ENCODE results near the gene C6orf15. TPM values are rescaled to one million over a fixed set of nuclear protein-coding genes. Genes with fewer than 3 reads are reported as not detected.

The C6orf15 gene
- total and polyA plus RNA-seq, 5 donors, result not detected

GRCh38 chr6:31145386-31145785, 33.0 kb upstream of the C6orf15 start:
- DNase-seq (no peak), ATAC-seq (no peak)
- H3K4me3 ChIP-seq (ENCODE audit: low read length), result no peak overlapping the region
- H3K27ac ChIP-seq (ENCODE audit: low read length), result no peak overlapping the region
- H3K27me3 ChIP-seq (ENCODE audit: control insufficient read depth, insufficient read depth), result no peaks in the 10 kb centered on the region
- intact Hi-C loops (cut with DNase I), result no loop called here
- H3K4me1 ChIP-seq (ENCODE audit: control insufficient read depth, insufficient read depth, low read length), result peaks cover 2% of the 10 kb centered on the region
- H3K9me3 ChIP-seq (ENCODE audit: control insufficient read depth, low read length), result no peaks in the 10 kb centered on the region
- 95% methylated on average over 10 of the region's 10 CpGs for WGBS

DNA sequence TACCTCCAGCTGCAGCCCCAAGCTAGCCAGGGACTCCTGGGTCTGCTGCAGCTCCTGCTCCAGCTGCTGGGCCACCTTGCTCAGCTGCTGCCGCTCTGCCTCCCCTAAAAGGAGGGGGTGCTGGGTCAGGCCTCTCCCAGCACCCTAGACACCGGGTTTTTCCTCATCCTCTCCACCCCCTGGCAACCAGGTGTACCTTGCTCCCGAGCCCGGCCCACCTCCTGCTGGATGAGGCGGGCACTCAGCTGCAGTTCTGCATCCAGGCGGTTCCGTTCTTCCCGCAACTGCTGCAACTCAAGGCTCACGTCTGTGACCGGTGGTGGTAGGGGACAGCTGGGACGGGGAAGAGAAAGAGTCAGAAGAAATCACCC, 32.6 kb upstream of the C6orf15 start:
- Histone ChIP-seq H3K4me3 (ENCODE audit: low read length) (no peak overlapping the region), H3K9me3 (ENCODE audit: control insufficient read depth, low read length) (no peaks in the 10 kb centered on the region), H3K4me1 (ENCODE audit: control insufficient read depth, insufficient read depth, low read length) (peaks cover 2% of the 10 kb centered on the region), H3K27ac (ENCODE audit: low read length) (no peak overlapping the region), H3K27me3 (ENCODE audit: control insufficient read depth, insufficient read depth) (no peaks in the 10 kb centered on the region)
- ATAC-seq (no peak), DNase-seq (no peak)
- intact Hi-C loops (cut with DNase I), result loop anchor here in 1 of 4 donors (5.0 kb wide), 1 partner anchor 222 kb away; no protein-coding TSS in a partner anchor
- 78% methylated on average over 11 of the region's 11 CpGs for WGBS

GRCh38 chr6:31144296-31144969, 32.1 kb upstream of the C6orf15 start:
- no peak overlapping the region for H3K4me3 ChIP-seq (ENCODE audit: low read length)
- ATAC-seq (no peak), DNase-seq (no peak)
- H3K27ac ChIP-seq (ENCODE audit: low read length), result no peak overlapping the region
- intact Hi-C loops (cut with DNase I), result loop anchor here in 1 of 4 donors (5.0 kb wide), 1 partner anchor 223 kb away; no protein-coding TSS in a partner anchor
- H3K4me1 ChIP-seq (ENCODE audit: control insufficient read depth, insufficient read depth, low read length), result peaks cover 6% of the 10 kb centered on the region
- no peaks in the 10 kb centered on the region for H3K27me3 ChIP-seq (ENCODE audit: control insufficient read depth, insufficient read depth)
- no peaks in the 10 kb centered on the region for H3K9me3 ChIP-seq (ENCODE audit: control insufficient read depth, low read length)
- 82% methylated on average over 18 of the region's 18 CpGs for WGBS

DNA sequence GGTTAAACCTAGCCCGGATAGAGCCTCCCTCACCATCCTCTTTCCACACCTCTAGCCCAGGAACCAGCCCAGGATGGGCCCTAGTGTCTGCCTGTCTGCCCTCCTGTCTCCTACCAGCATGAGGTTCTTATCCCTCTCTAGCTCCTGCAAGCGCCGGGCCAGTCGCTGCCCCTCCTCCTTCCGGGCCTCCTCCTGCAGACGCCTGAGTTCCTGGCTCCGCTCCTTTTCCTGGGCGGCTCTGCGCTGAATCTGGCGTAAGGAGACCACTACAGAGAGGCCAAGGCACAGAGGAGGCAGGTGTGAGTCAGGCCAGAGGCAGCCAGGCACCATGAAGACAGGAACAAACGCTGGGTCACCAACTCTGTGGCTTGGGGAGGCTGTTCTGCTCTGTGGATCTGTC, 30.8 kb upstream of the C6orf15 start:
- peak overlapping the region; percentile 65 for H3K27ac ChIP-seq (ENCODE audit: low read length)
- peaks cover 8% of the 10 kb centered on the region for H3K4me1 ChIP-seq (ENCODE audit: control insufficient read depth, insufficient read depth, low read length)
- WGBS, result 36% methylated on average over 11 of the region's 11 CpGs
- DNase-seq, result peak; percentile 83 to 89 (median 86)
- intact Hi-C loops (cut with DNase I), result loop anchor here in 1 of 4 donors (5.0 kb wide), 1 partner anchor 224 kb away; no protein-coding TSS in a partner anchor
- no peaks in the 10 kb centered on the region for H3K27me3 ChIP-seq (ENCODE audit: control insufficient read depth, insufficient read depth)
- H3K9me3 ChIP-seq (ENCODE audit: control insufficient read depth, low read length), result no peaks in the 10 kb centered on the region
- ATAC-seq, result peak; percentile 78 to 93
- no peak overlapping the region for H3K4me3 ChIP-seq (ENCODE audit: low read length)

DNA sequence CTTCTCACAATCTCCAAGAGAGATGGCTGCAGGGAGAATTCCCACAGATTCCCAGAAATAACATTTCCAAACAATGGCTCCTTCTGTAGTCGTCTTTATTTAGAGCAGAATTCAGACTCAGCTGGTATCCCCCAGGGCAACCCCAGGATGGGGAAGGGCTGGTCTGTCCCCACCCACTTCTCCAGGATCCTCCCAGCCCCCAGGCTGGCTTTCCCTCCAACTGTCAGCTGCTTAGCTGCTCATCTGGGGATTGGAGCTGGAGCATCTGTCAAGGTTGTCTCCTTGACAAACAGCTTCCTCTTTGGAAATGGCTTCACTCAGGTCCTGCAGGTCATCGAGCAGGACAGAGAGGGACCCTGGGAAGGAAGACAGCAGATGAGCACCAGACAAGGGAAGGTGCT, 30.0 kb upstream of the C6orf15 start:
- peak overlapping the region; percentile 45 for H3K27ac ChIP-seq (ENCODE audit: low read length)
- ATAC-seq (peak; percentile 7 to 60), DNase-seq (peak in 1 of 3 donors; percentile 53)
- WGBS, result 44% methylated on average over 2 of the region's 2 CpGs
- intact Hi-C loops (cut with DNase I), result loop anchor here in 1 of 4 donors (5.0 kb wide), 1 partner anchor 225 kb away; no protein-coding TSS in a partner anchor
- H3K9me3 ChIP-seq (ENCODE audit: control insufficient read depth, low read length), result no peaks in the 10 kb centered on the region
- no peak overlapping the region for H3K4me3 ChIP-seq (ENCODE audit: low read length)
- no peaks in the 10 kb centered on the region for H3K27me3 ChIP-seq (ENCODE audit: control insufficient read depth, insufficient read depth)
- peaks cover 8% of the 10 kb centered on the region for H3K4me1 ChIP-seq (ENCODE audit: control insufficient read depth, insufficient read depth, low read length)

- intact Hi-C loops (cut with DNase I), result loop anchor here in 1 of 4 donors (5.0 kb wide), 1 partner anchor 227 kb away; no protein-coding TSS in a partner anchor
- peaks cover 8% of the 10 kb centered on the region for H3K4me1 ChIP-seq (ENCODE audit: control insufficient read depth, insufficient read depth, low read length)
Measured at GRCh38 chr6:31140643-31141042, 28.3 kb upstream of the C6orf15 start.

GRCh38 chr6:31139599-31139998, 27.2 kb upstream of the C6orf15 start:
- peaks cover 8% of the 10 kb centered on the region for H3K4me1 ChIP-seq (ENCODE audit: control insufficient read depth, insufficient read depth, low read length)
- 9% methylated on average over 4 of the region's 4 CpGs for WGBS
- no peak overlapping the region for H3K27ac ChIP-seq (ENCODE audit: low read length)
- no peaks in the 10 kb centered on the region for H3K9me3 ChIP-seq (ENCODE audit: control insufficient read depth, low read length)
- H3K4me3 ChIP-seq (ENCODE audit: low read length), result no peak overlapping the region
- DNase-seq (no peak), ATAC-seq (no peak)
- H3K27me3 ChIP-seq (ENCODE audit: control insufficient read depth, insufficient read depth), result no peaks in the 10 kb centered on the region
- intact Hi-C loops (cut with DNase I), result loop anchor here (2.0 to 10.0 kb wide), 5 partner anchors 51 to 235 kb away; no protein-coding TSS in a partner anchor

More at GRCh38 chr6:31140643-31141042, 28.3 kb upstream of the C6orf15 start:
- Histone ChIP-seq H3K27me3 (ENCODE audit: control insufficient read depth, insufficient read depth) (no peaks in the 10 kb centered on the region), H3K9me3 (ENCODE audit: control insufficient read depth, low read length) (no peaks in the 10 kb centered on the region), H3K4me3 (ENCODE audit: low read length) (no peak overlapping the region), H3K27ac (ENCODE audit: low read length) (no peak overlapping the region)
- DNase-seq (no peak), ATAC-seq (no peak)
- 83% methylated on average over 15 of the region's 15 CpGs for WGBS

GRCh38 chr6:31138982-31139381, 26.6 kb upstream of the C6orf15 start, which contains the start of gene PSORS1C2:
Gene PSORS1C2 (minus strand): TSS chr6:31139066. CDS start chr6:31139026, 40 bp downstream.
- ATAC-seq (no peak), DNase-seq (no peak)
- peaks cover 8% of the 10 kb centered on the region for H3K4me1 ChIP-seq (ENCODE audit: control insufficient read depth, insufficient read depth, low read length)
- no peak within 1 kb of the TSS for H3K27ac ChIP-seq (ENCODE audit: low read length)
- WGBS, result 78% methylated on average over 4 of the region's 4 CpGs
- H3K4me3 ChIP-seq (ENCODE audit: low read length), result no peak within 1 kb of the TSS
- intact Hi-C loops (cut with DNase I), result loop anchor here (2.0 to 10.0 kb wide), 5 partner anchors 52 to 236 kb away; no protein-coding TSS in a partner anchor
- H3K9me3 ChIP-seq (ENCODE audit: control insufficient read depth, low read length), result no peaks in the 10 kb centered on the region
- H3K27me3 ChIP-seq (ENCODE audit: control insufficient read depth, insufficient read depth), result no peaks in the 10 kb centered on the region

- Histone ChIP-seq H3K9me3 (ENCODE audit: control insufficient read depth, low read length) (no peaks in the 10 kb centered on the region), H3K4me3 (ENCODE audit: low read length) (no peak overlapping the region), H3K27ac (ENCODE audit: low read length) (no peak overlapping the region), H3K27me3 (ENCODE audit: control insufficient read depth, insufficient read depth) (no peaks in the 10 kb centered on the region), H3K4me1 (ENCODE audit: control insufficient read depth, insufficient read depth, low read length) (peaks cover 6% of the 10 kb centered on the region)
- no peak for ATAC-seq
- 86% methylated on average over 10 of the region's 10 CpGs for WGBS
- intact Hi-C loops (cut with DNase I), result loop anchor here in 3 of 4 donors (2.0 to 10.0 kb wide), 4 partner anchors 57 to 239 kb away; no protein-coding TSS in a partner anchor
- no peak for DNase-seq
Measured at GRCh38 chr6:31135710-31136109, 23.3 kb upstream of the C6orf15 start.

- intact Hi-C loops (cut with DNase I), result loop anchor here in 1 of 4 donors (10.0 kb wide), 1 partner anchor 242 kb away; no protein-coding TSS in a partner anchor
- Histone ChIP-seq H3K9me3 (ENCODE audit: control insufficient read depth, low read length) (no peaks in the 10 kb centered on the region), H3K27me3 (ENCODE audit: control insufficient read depth, insufficient read depth) (no peaks in the 10 kb centered on the region), H3K4me1 (ENCODE audit: control insufficient read depth, insufficient read depth, low read length) (peaks cover under 1% of the 10 kb centered on the region), H3K4me3 (ENCODE audit: low read length) (no peak overlapping the region), H3K27ac (ENCODE audit: low read length) (no peak overlapping the region)
- DNase-seq (no peak), ATAC-seq (no peak)
- 67% methylated on average over 6 of the region's 6 CpGs for WGBS
Measured at GRCh38 chr6:31132806-31133205, 20.4 kb upstream of the C6orf15 start.

DNA sequence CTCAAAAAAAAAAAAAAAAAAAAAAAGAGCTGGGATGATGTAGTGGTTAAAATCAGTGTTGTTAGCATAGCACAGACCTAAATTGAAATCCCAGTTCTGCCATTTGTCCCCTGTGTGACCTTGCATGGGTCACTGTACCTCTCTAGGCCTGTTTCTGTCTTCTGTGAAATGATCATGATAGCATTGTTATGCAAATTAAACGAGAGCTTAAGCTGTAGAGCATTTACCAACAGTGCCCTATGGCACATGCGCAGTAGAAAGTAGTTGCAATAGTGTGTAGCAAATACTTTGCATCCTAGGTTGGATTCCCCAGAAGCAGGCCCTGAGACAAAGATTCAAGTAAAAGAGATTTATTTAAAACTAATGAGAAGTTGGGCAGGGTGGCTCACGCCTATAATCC, 19.2 kb upstream of the C6orf15 start:
- Histone ChIP-seq H3K27me3 (ENCODE audit: control insufficient read depth, insufficient read depth) (no peaks in the 10 kb centered on the region), H3K4me1 (ENCODE audit: control insufficient read depth, insufficient read depth, low read length) (peaks cover 2% of the 10 kb centered on the region), H3K4me3 (ENCODE audit: low read length) (no peak overlapping the region), H3K27ac (ENCODE audit: low read length) (no peak overlapping the region), H3K9me3 (ENCODE audit: control insufficient read depth, low read length) (no peaks in the 10 kb centered on the region)
- 75% methylated on average over 3 of the region's 3 CpGs for WGBS
- DNase-seq (no peak), ATAC-seq (no peak)
- intact Hi-C loops (cut with DNase I), result loop anchor here in 1 of 4 donors (10.0 kb wide), 1 partner anchor 243 kb away; no protein-coding TSS in a partner anchor

Data from right cardiac atrium (tissue), 5 donors.